22Rv1 (cell line): ENCODE measurements around the gene FAM83D.

Source experiments
- CTCF ChIP-seq: fragments of 450-650 bp; IDR thresholded peaks from 2 replicates; pipeline ENCODE4 v1.5.1; 2017; ENCODE audit warnings: mild to moderate bottlenecking
- ZFX ChIP-seq: fragments of 450-650 bp; IDR thresholded peaks from 2 replicates; pipeline ENCODE4 v1.6.1; 2017; ENCODE audit warnings: antibody characterized with exemption, borderline replicate concordance

GRCh38 chr20:38985060-38985459 lies 58.8 kb downstream of the FAM83D start:
- TF ChIP-seq CTCF: no peak
- no peak for TF ChIP-seq ZFX
